ENCODE results near the gene ROGDI. TPM values are rescaled to one million over a fixed set of nuclear protein-coding genes. Genes with fewer than 3 reads are reported as not detected.

ROGDI gene
- total RNA-seq, 2 experiments from 2014 or later, result 9.0 to 9.6 TPM

- no peak overlapping the region for H3K4me3 Mint-ChIP-seq
Measured at GRCh38 chr16:4747906-4748681, 54.3 kb downstream of the ROGDI start.

DNA sequence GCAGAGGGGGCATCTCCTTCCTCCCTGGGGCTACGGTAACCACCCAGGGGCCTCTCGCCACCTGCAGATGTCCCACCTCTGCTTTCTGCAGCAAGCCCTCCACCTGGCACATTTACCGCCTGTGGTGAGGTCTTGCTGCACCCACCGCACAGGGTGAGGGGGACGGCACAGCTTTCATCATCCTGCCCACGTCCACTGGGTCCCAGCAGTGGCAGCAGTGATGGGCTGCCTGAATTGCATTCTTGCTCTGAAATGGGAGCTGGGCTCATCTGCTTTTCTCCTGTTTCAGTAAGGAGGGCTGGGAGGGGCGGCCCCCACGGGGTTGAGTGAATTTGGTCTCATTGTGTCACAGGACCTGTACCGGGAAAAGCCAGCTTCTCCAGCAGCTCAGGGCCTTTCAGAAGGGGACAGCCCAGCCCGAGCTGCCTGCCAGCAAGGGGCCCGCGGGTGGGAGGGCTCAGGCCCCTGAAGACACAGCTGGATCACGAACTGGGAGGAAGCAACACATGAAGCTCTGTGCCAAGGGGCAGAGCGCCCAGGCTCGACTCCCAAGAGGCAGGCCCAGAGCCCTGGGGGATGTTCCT, 55.4 kb downstream of the ROGDI start:
- Mint-ChIP-seq H3K27ac (no peak overlapping the region), H3K9me3 (no peaks in the 10 kb centered on the region), H3K4me1 (peaks cover 11% of the 10 kb centered on the region), H3K27me3 (no peaks in the 10 kb centered on the region), H3K36me3 (ENCODE audit: low read depth) (peaks cover 6% of the 10 kb centered on the region), H3K4me3 (no peak overlapping the region)
- CTCF ChIA-PET, result interaction anchor here (0.6 to 1.5 kb wide), 4 partner anchors 12 to 266 kb away, joined by 3 to 6 read pairs (median 3); partner anchors contain the start of genes ANKS3 and DNAAF8
- no peak for DNase-seq
- POLR2A ChIA-PET, result no interaction called here

More at GRCh38 chr16:4747906-4748681, 54.3 kb downstream of the ROGDI start:
- Mint-ChIP-seq H3K9me3 (no peaks in the 10 kb centered on the region), H3K27me3 (no peaks in the 10 kb centered on the region), H3K36me3 (ENCODE audit: low read depth) (peaks cover 10% of the 10 kb centered on the region), H3K27ac (peak overlapping the region; percentile 46), H3K4me1 (peaks cover 8% of the 10 kb centered on the region)
- no peak for DNase-seq
- POLR2A ChIA-PET, result no interaction called here
- CTCF ChIA-PET, result interaction anchor here (1.0 to 1.5 kb wide), 3 partner anchors 13 to 267 kb away, joined by 3 to 6 read pairs (median 3); partner anchors contain the start of genes ANKS3 and DNAAF8

Other genes with a start within 250 kb of the ROGDI start
- under 1 TPM; 0.21 to 0.22 TPM for gene C16orf96, start 246.3 kb downstream of the ROGDI start, total RNA-seq
- 10 to 100 TPM; 21.5 to 22.2 TPM for gene UBALD1, start 187.7 kb downstream of the ROGDI start, total RNA-seq
- gene MGRN1, start 177.8 kb downstream of the ROGDI start, total RNA-seq, result 10 to 100 TPM; 74.4 to 79.5 TPM
- gene NUDT16L1, start 109.1 kb downstream of the ROGDI start, total RNA-seq, result 10 to 100 TPM; 32.3 to 35.5 TPM
- 10 to 100 TPM; 12.4 to 16.7 TPM for gene ANKS3, start 68.4 kb downstream of the ROGDI start, total RNA-seq
- under 1 TPM; 0.21 to 0.40 TPM for gene DNAAF8, start 68.1 kb downstream of the ROGDI start, total RNA-seq
- gene ZNF500, start 35.5 kb downstream of the ROGDI start, total RNA-seq, result 10 to 100 TPM; 12.7 to 18.7 TPM
- not detected for gene SEPTIN12, start 14.3 kb downstream of the ROGDI start, total RNA-seq
- gene SMIM22, start 7.3 kb downstream of the ROGDI start, total RNA-seq, result not detected
- 100 to 1,000 TPM; 101 to 104 TPM for gene GLYR1, start 44.7 kb upstream of the ROGDI start, total RNA-seq
- 10 to 100 TPM; 38.2 to 38.3 TPM for gene UBN1, start 44.8 kb upstream of the ROGDI start, total RNA-seq
- gene PPL, start 134.5 kb upstream of the ROGDI start, total RNA-seq, result not detected
- not detected for gene SEC14L5, start 155.7 kb upstream of the ROGDI start, total RNA-seq
- 10 to 100 TPM; 16.8 to 18.8 TPM for gene NAGPA, start 231.3 kb upstream of the ROGDI start, total RNA-seq

Data from activated CD4-positive, alpha-beta T cell treated with anti-CD3 and anti-CD28 coated beads, Interleukin-2, amount 10 ng/mL, durations not matched to agents 7 days and 5 days (primary cell).